Activated naive CD8-positive, alpha-beta T cell treated with anti-CD3 and anti-CD28 coated beads, Interleukin-2, amount 50 U/mL, for 16 hours (primary cell): ENCODE data around the gene DOCK10.
"Not testable (repeated sequence)": the region's sequence is repeated elsewhere in the genome, so short reads cannot be mapped to it uniquely, and the experiment has no call there.

Experiments
- DNase-seq: peaks from one replicate; pipeline ENCODE4 v3.0.0-alpha.2; 2020; ENCODE audit warnings: low read depth, low spot score

Gene DOCK10

GRCh38 chr2:224919472-224920110 is 122.7 kb downstream of the DOCK10 start:
- DNase-seq = no peak

- no peak for DNase-seq
These were observed 123.4 kb downstream of the DOCK10 start for GRCh38 chr2:224918626-224919471.

GRCh38 chr2:224917246-224917645 is 125.0 kb downstream of the DOCK10 start:
- DNase-seq = not testable (repeated sequence)

GRCh38 chr2:224915136-224915535 is 127.1 kb downstream of the DOCK10 start:
- no peak for DNase-seq

- no peak for DNase-seq
These were observed 131.7 kb downstream of the DOCK10 start for GRCh38 chr2:224910574-224910925.

GRCh38 chr2:224909885-224910573 is 132.2 kb downstream of the DOCK10 start:
- no peak for DNase-seq

GRCh38 chr2:224908818-224909217 is 133.4 kb downstream of the DOCK10 start:
- no peak for DNase-seq

- DNase-seq = no peak
These were observed 137.9 kb downstream of the DOCK10 start for GRCh38 chr2:224904381-224904780.

- no peak for DNase-seq
These were observed 138.6 kb downstream of the DOCK10 start for GRCh38 chr2:224903621-224904020.

GRCh38 chr2:224901121-224901676 is 141.1 kb downstream of the DOCK10 start:
- no peak for DNase-seq

GRCh38 chr2:224895377-224895776 is 146.9 kb downstream of the DOCK10 start:
- no peak for DNase-seq

GRCh38 chr2:224894356-224894755 is 147.9 kb downstream of the DOCK10 start:
- no peak for DNase-seq

- no peak for DNase-seq
These were observed 148.4 kb downstream of the DOCK10 start for GRCh38 chr2:224893848-224894247.

GRCh38 chr2:224892574-224893204 is 149.6 kb downstream of the DOCK10 start:
- DNase-seq = no peak

GRCh38 chr2:224890372-224890771 is 151.9 kb downstream of the DOCK10 start:
- DNase-seq = no peak

- no peak for DNase-seq
These were observed 155.1 kb downstream of the DOCK10 start for GRCh38 chr2:224887141-224887540.

GRCh38 chr2:224885836-224886547 is 156.3 kb downstream of the DOCK10 start:
- DNase-seq = no peak

- DNase-seq = no peak
These were observed 157.0 kb downstream of the DOCK10 start for GRCh38 chr2:224885291-224885690.

GRCh38 chr2:224884188-224884587 is 158.1 kb downstream of the DOCK10 start:
- no peak for DNase-seq

- DNase-seq = no peak
These were observed 158.6 kb downstream of the DOCK10 start for GRCh38 chr2:224883700-224884099.

- no peak for DNase-seq
These were observed 159.1 kb downstream of the DOCK10 start for GRCh38 chr2:224883172-224883516.
